ENCODE data around the gene LPAR6.

Gene LPAR6

DNA sequence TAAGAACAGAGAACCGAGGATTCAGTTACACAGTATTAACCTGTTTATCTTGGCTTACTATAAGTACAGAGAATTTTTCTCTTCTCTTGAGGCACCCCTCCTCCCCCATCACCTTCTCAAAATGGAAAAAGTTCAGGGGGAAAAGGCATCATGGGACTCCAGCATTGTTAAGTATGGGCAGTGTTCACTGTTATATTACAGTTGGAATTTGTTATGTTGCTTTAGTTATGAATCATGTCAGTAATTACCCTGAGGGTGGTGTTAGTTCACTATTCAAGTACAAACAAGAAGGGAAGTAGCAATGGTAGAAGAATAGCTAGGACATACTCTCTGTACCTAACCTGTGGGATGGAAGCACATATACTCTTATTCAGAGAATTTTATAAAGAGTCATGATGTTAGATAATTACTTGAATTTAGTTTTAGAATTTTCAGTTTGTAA is 12.0 kb downstream of the LPAR6 start:
- TF ChIP-seq, protein P1, sequence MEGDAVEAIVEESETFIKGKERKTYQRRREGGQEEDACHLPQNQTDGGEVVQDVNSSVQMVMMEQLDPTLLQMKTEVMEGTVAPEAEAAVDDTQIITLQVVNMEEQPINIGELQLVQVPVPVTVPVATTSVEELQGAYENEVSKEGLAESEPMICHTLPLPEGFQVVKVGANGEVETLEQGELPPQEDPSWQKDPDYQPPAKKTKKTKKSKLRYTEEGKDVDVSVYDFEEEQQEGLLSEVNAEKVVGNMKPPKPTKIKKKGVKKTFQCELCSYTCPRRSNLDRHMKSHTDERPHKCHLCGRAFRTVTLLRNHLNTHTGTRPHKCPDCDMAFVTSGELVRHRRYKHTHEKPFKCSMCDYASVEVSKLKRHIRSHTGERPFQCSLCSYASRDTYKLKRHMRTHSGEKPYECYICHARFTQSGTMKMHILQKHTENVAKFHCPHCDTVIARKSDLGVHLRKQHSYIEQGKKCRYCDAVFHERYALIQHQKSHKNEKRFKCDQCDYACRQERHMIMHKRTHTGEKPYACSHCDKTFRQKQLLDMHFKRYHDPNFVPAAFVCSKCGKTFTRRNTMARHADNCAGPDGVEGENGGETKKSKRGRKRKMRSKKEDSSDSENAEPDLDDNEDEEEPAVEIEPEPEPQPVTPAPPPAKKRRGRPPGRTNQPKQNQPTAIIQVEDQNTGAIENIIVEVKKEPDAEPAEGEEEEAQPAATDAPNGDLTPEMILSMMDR (IDR thresholded peaks at IDR 0.05; ENCODE audit: low read depth, low read length, poor library complexity, severe bottlenecking), result no peak
- TF ChIP-seq EZH2phosphoT487 (IDR thresholded peaks at IDR 0.05; ENCODE audit: borderline replicate concordance, low read length), result no peak
- peaks cover 44% of the 10 kb centered on the region for H3K36me3 ChIP-seq (ENCODE audit: control insufficient read depth, low read length)
- peak overlapping the region; percentile 31 for H3K4me2 ChIP-seq (ENCODE audit: low read length)
- no peaks in the 10 kb centered on the region for H3K9me2 ChIP-seq (replicated peaks; ENCODE audit: control insufficient read depth, low read length)
- peaks cover 37% of the 10 kb centered on the region for H3K4me1 ChIP-seq (ENCODE audit: control insufficient read depth, low read length)
- 0 out of 2 replicates have a peak overlapping the region, but pooled peaks have one; percentile 4 for H3K27ac ChIP-seq (ENCODE audit: low read depth, low read length)
- H3K9me3 ChIP-seq (ENCODE audit: control insufficient read depth, insufficient read depth, low read length), result no peaks in the 10 kb centered on the region
- H3K4me3 ChIP-seq (ENCODE audit: low read length), result no peak overlapping the region
- no peaks in the 10 kb centered on the region for H3K27me3 ChIP-seq (ENCODE audit: control insufficient read depth, low read length)
- H3K79me2 ChIP-seq (ENCODE audit: control insufficient read depth, low read length), result peaks cover 6% of the 10 kb centered on the region; the same call in 1 of the 2 replicates
- no peaks in the 10 kb centered on the region; the same call in 1 of the 2 replicates for H4K20me1 ChIP-seq (ENCODE audit: control insufficient read depth, insufficient read depth, low read depth, low read length)
- no peaks in the 10 kb centered on the region for H3F3A ChIP-seq (ENCODE audit: control insufficient read depth, insufficient read depth)

DNA sequence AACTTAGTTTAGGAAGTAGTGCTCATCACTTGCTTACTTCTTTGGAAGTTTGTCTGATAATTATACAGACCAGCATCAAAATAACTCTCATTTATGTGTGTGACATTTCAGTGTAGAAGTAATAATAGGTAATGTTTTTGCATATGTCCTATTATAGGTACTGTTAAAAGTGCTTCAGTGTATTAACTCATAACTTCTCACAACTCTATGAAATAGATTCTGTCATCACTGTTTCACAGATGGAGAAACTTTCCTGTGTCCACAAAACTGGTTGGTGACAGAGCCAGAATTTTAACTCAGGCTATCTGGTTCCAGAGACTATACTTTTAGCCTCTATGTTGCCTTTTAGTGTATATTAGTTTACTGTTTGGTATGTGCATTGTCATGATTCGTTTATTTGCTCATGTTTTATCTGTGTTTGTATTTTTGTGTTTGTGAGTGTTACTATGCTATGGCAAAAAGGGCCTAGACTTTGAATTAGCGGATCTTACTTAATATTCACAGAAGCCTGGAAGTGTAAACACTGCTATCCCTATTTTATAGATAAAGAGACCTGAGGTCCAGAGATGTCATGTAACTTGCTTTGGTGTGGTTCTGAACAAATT is 12.7 kb downstream of the LPAR6 start:
- H3K4me2 ChIP-seq (ENCODE audit: low read length), result peak overlapping the region; percentile 31
- H3K9me2 ChIP-seq (replicated peaks; ENCODE audit: control insufficient read depth, low read length), result no peaks in the 10 kb centered on the region
- no peaks in the 10 kb centered on the region; the same call in 1 of the 2 replicates for H4K20me1 ChIP-seq (ENCODE audit: control insufficient read depth, insufficient read depth, low read depth, low read length)
- H3K36me3 ChIP-seq (ENCODE audit: control insufficient read depth, low read length), result peaks cover 47% of the 10 kb centered on the region
- no peaks in the 10 kb centered on the region for H3K9me3 ChIP-seq (ENCODE audit: control insufficient read depth, insufficient read depth, low read length)
- 0 out of 2 replicates have a peak overlapping the region, but pooled peaks have one; percentile 4 for H3K27ac ChIP-seq (ENCODE audit: low read depth, low read length)
- H3K4me1 ChIP-seq (ENCODE audit: control insufficient read depth, low read length), result peaks cover 37% of the 10 kb centered on the region
- peaks cover 6% of the 10 kb centered on the region; the same call in 1 of the 2 replicates for H3K79me2 ChIP-seq (ENCODE audit: control insufficient read depth, low read length)
- no peak overlapping the region for H3K4me3 ChIP-seq (ENCODE audit: low read length)
- H3K27me3 ChIP-seq (ENCODE audit: control insufficient read depth, low read length), result no peaks in the 10 kb centered on the region
- no peak for TF ChIP-seq EZH2phosphoT487 (IDR thresholded peaks at IDR 0.05; ENCODE audit: borderline replicate concordance, low read length)
- TF ChIP-seq, protein P1 (IDR thresholded peaks at IDR 0.05; ENCODE audit: low read depth, low read length, poor library complexity, severe bottlenecking), result no peak
- no peaks in the 10 kb centered on the region for H3F3A ChIP-seq (ENCODE audit: control insufficient read depth, insufficient read depth)

DNA sequence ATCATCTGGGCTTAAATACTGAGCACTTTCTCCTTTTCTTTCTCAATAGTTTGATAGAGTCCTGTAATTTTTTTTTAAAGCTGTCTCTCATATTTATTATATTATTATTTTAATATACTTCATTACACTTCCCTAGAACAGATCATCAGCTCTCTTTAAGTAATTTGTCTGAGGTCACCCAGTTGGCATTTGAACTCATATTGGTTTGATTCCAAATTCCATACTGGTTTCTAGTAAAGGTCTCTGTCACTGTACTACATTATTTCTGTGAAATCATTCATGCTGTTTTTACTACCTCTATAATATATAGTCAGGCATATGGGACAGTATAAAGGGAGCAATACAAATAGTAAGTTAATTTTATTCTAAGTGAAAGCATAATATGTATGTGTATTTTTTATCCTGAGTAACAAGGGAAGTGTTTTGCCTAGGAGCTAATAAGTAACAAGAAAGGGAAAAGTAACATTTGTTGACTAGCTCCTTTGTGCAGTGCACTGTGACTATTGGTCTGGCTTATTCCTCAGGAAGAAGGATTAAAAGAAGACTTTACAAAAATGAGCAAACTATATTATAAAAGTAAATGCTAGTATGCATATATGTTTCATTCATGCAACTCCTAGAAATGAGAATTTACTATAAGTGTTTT is 14.3 kb downstream of the LPAR6 start:
- Histone ChIP-seq H3K4me2 (ENCODE audit: low read length) (0 out of 2 replicates have a peak overlapping the region, but pooled peaks have one; percentile 31), H3K4me1 (ENCODE audit: control insufficient read depth, low read length) (peaks cover 37% of the 10 kb centered on the region)

More for the DNA sequence above, 14.3 kb downstream of the LPAR6 start:
- no peaks in the 10 kb centered on the region; the same call in 1 of the 2 replicates for H3K9me3 ChIP-seq (ENCODE audit: control insufficient read depth, insufficient read depth, low read length)
- peaks cover 6% of the 10 kb centered on the region; the same call in 1 of the 2 replicates for H3K79me2 ChIP-seq (ENCODE audit: control insufficient read depth, low read length)
- H3K27me3 ChIP-seq (ENCODE audit: control insufficient read depth, low read length), result no peaks in the 10 kb centered on the region
- H3K27ac ChIP-seq (ENCODE audit: low read depth, low read length), result no peak overlapping the region
- H4K20me1 ChIP-seq (ENCODE audit: control insufficient read depth, insufficient read depth, low read depth, low read length), result no peaks in the 10 kb centered on the region; the same call in 1 of the 2 replicates
- H3K9me2 ChIP-seq (replicated peaks; ENCODE audit: control insufficient read depth, low read length), result no peaks in the 10 kb centered on the region
- no peaks in the 10 kb centered on the region for H3F3A ChIP-seq (ENCODE audit: control insufficient read depth, insufficient read depth)
- TF ChIP-seq EZH2phosphoT487 (IDR thresholded peaks at IDR 0.05; ENCODE audit: borderline replicate concordance, low read length), result no peak
- TF ChIP-seq, protein P1 (IDR thresholded peaks at IDR 0.05; ENCODE audit: low read depth, low read length, poor library complexity, severe bottlenecking), result no peak
- no peak overlapping the region for H3K4me3 ChIP-seq (ENCODE audit: low read length)
- peaks cover 57% of the 10 kb centered on the region for H3K36me3 ChIP-seq (ENCODE audit: control insufficient read depth, low read length)
